Uterus (tissue), 2 donors: ENCODE results near the gene NAMPT.

ENCODE experiments used
- CTCF ChIP-seq, 4 experiments: fragments of 200-600 bp in 2 of 4; fragments of 450-650 bp in 2 of 4; sonication (generic) in 2 of 4; IDR thresholded peaks; one replicate each; pipeline ENCODE4 v1.5.1; 2016 to 2019; ENCODE audit warnings: antibody characterized with exemption in 4 of 4, mild to moderate bottlenecking in 2 of 4, moderate library complexity in 1 of 4
- POLR2A ChIP-seq, 2 donors: fragments of 450-650 bp; IDR thresholded peaks; one replicate each; pipeline ENCODE4 v1.6.1; 2016; ENCODE audit warnings: antibody characterized with exemption in 2 of 2, mild to moderate bottlenecking in 1 of 2, moderate library complexity in 1 of 2

DNA sequence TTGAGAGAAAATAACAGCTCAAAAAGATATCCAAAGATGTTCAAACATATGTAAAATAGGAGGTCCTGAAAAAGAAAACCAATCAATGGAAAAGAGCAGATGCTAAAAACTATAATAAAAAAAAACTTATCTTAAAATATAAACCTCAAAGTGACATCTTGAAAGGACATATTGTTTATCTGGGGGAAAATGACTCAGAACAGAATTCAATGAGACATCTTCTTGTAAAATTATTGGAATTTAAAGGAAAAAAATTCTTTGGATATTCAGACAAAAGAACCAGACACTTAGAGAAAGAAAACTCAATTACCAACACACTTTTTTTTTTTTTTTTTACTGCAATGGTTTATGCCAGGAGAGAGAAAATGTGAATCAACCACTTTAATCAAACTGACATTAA is 58.9 kb downstream of the NAMPT start:
- TF ChIP-seq POLR2A (IDR thresholded peaks at IDR 0.05) (no peak), CTCF (IDR thresholded peaks at IDR 0.05) (no peak)
